GM12891 (cell line): ENCODE data around the gene HIPK2.

Experiments
- PAX5 ChIP-seq: IDR thresholded peaks from 2 replicates; pipeline ENCODE4 v1.6.1; 2011; ENCODE audit warnings: low read length, moderate library complexity, mild to moderate bottlenecking; ENCODE audit not compliant: insufficient read depth, severe bottlenecking
- POLR2A ChIP-seq: IDR thresholded peaks from 2 replicates; pipeline ENCODE4 v1.6.1; 2011; ENCODE audit warnings: low read depth, low read length, control low read depth
- POLR2AphosphoS5 ChIP-seq: IDR thresholded peaks from 2 replicates; pipeline ENCODE4 v1.6.1; 2011; ENCODE audit warnings: low read depth, low read length, control low read depth
- POU2F2 ChIP-seq: IDR thresholded peaks from 2 replicates; pipeline ENCODE4 v1.6.1; 2011; ENCODE audit warnings: low read depth, mild to moderate bottlenecking, control low read depth, low read length, moderate library complexity

GRCh38 chr7:139728203-139728602 is 49.6 kb downstream of the HIPK2 start:
- TF ChIP-seq POLR2A, result no peak
- TF ChIP-seq POLR2AphosphoS5, result no peak
- no peak for TF ChIP-seq PAX5
- TF ChIP-seq POU2F2, result no peak
